Activated CD4-positive, alpha-beta memory T cell treated with anti-CD3 and anti-CD28 coated beads, Interleukin-2, amount 10 ng/mL, durations not matched to agents 7 days and 5 days (primary cell): ENCODE results near the gene NUDT14. TPM values are rescaled to one million over a fixed set of nuclear protein-coding genes. Genes with fewer than 3 reads are reported as not detected.

ENCODE experiments used
- CTCF ChIA-PET: fragments of 350-600 bp; sonication (Branson Sonifier 250); formaldehyde crosslinking; loops from one replicate; lab custom pipeline; 2021; ENCODE audit warnings: antibody characterized with exemption, inconsistent platforms; lab: Charles Lee
- POLR2A ChIA-PET: fragments of 350-600 bp; sonication (Branson Sonifier 250); formaldehyde crosslinking; loops from one replicate; lab custom pipeline; 2021; ENCODE audit warnings: antibody characterized with exemption; lab: Charles Lee
- DNase-seq: peaks from one replicate; pipeline ENCODE4 v3.0.0-alpha.2; 2020
- H3K27ac Mint-ChIP-seq: one replicate; pipeline ENCODE4 v1.8.0; 2021; ENCODE audit warnings: mild to moderate bottlenecking, mixed read lengths
- H3K27me3 Mint-ChIP-seq: one replicate; pipeline ENCODE4 v1.8.0; 2021; ENCODE audit warnings: mixed read lengths
- H3K36me3 Mint-ChIP-seq: one replicate; pipeline ENCODE4 v1.8.0; 2021; ENCODE audit warnings: low read depth, mixed read lengths
- H3K4me1 Mint-ChIP-seq: one replicate; pipeline ENCODE4 v1.8.0; 2021; ENCODE audit warnings: mixed read lengths
- H3K4me3 Mint-ChIP-seq: one replicate; pipeline ENCODE4 v1.8.0; 2021; ENCODE audit warnings: mild to moderate bottlenecking, mixed read lengths
- H3K9me3 Mint-ChIP-seq: one replicate; pipeline ENCODE4 v1.8.0; 2021; ENCODE audit warnings: mixed read lengths
- total RNA-seq, 2 experiments: library from RNA; stranded (reverse); gene quantifications; one replicate each; pipeline ENCODE4 v1.2.3, GENCODE V29; 2021

Gene NUDT14
- total RNA-seq, 2 experiments from 2014 or later: 23.8 to 24.9 TPM

GRCh38 chr14:105147671-105148603 is 33.2 kb downstream of the NUDT14 start:
- no peaks in the 10 kb centered on the region for H3K27me3 Mint-ChIP-seq
- POLR2A ChIA-PET: no interaction called here
- H3K27ac Mint-ChIP-seq: no peak overlapping the region
- H3K4me1 Mint-ChIP-seq: no peaks in the 10 kb centered on the region
- H3K36me3 Mint-ChIP-seq: no peaks in the 10 kb centered on the region
- no peak for DNase-seq
- CTCF ChIA-PET: no interaction called here
- no peak overlapping the region for H3K4me3 Mint-ChIP-seq
- no peaks in the 10 kb centered on the region for H3K9me3 Mint-ChIP-seq

GRCh38 chr14:105146976-105147635 is 34.0 kb downstream of the NUDT14 start:
- H3K27ac Mint-ChIP-seq: no peak overlapping the region
- no peak for DNase-seq
- no peaks in the 10 kb centered on the region for H3K4me1 Mint-ChIP-seq
- CTCF ChIA-PET: no interaction called here
- H3K36me3 Mint-ChIP-seq: no peaks in the 10 kb centered on the region
- POLR2A ChIA-PET: no interaction called here
- H3K27me3 Mint-ChIP-seq: no peaks in the 10 kb centered on the region
- H3K4me3 Mint-ChIP-seq: no peak overlapping the region
- H3K9me3 Mint-ChIP-seq: peaks cover 2% of the 10 kb centered on the region

GRCh38 chr14:105146181-105146975 is 34.7 kb downstream of the NUDT14 start:
- no peak overlapping the region for H3K27ac Mint-ChIP-seq
- no peaks in the 10 kb centered on the region for H3K4me1 Mint-ChIP-seq
- ChIA-PET POLR2A (no interaction called here), CTCF (no interaction called here)
- no peak overlapping the region for H3K4me3 Mint-ChIP-seq
- no peaks in the 10 kb centered on the region for H3K27me3 Mint-ChIP-seq
- peaks cover 4% of the 10 kb centered on the region for H3K9me3 Mint-ChIP-seq
- no peak for DNase-seq
- no peaks in the 10 kb centered on the region for H3K36me3 Mint-ChIP-seq

GRCh38 chr14:105145381-105146180 is 35.5 kb downstream of the NUDT14 start:
- Mint-ChIP-seq H3K4me1 (no peaks in the 10 kb centered on the region), H3K9me3 (peaks cover 8% of the 10 kb centered on the region), H3K27me3 (no peaks in the 10 kb centered on the region), H3K36me3 (no peaks in the 10 kb centered on the region), H3K27ac (no peak overlapping the region), H3K4me3 (no peak overlapping the region)
- no peak for DNase-seq
- POLR2A ChIA-PET: no interaction called here
- CTCF ChIA-PET: no interaction called here

- Mint-ChIP-seq H3K9me3 (peaks cover 13% of the 10 kb centered on the region), H3K4me1 (no peaks in the 10 kb centered on the region), H3K4me3 (no peak overlapping the region), H3K36me3 (no peaks in the 10 kb centered on the region), H3K27ac (no peak overlapping the region), H3K27me3 (no peaks in the 10 kb centered on the region)
- CTCF ChIA-PET: no interaction called here
- DNase-seq: no peak
- POLR2A ChIA-PET: no interaction called here
Observed at GRCh38 chr14:105144666-105145380, 36.3 kb downstream of the NUDT14 start.

GRCh38 chr14:105144026-105144665 is 37.0 kb downstream of the NUDT14 start:
- CTCF ChIA-PET: no interaction called here
- H3K4me1 Mint-ChIP-seq: no peaks in the 10 kb centered on the region

GRCh38 chr14:105143451-105144025 is 37.6 kb downstream of the NUDT14 start:
- Mint-ChIP-seq H3K36me3 (no peaks in the 10 kb centered on the region), H3K9me3 (peaks cover 14% of the 10 kb centered on the region), H3K27ac (no peak overlapping the region), H3K4me1 (no peaks in the 10 kb centered on the region), H3K4me3 (no peak overlapping the region), H3K27me3 (no peaks in the 10 kb centered on the region)
- no peak for DNase-seq
- ChIA-PET POLR2A (no interaction called here), CTCF (no interaction called here)

More at GRCh38 chr14:105144026-105144665, 37.0 kb downstream of the NUDT14 start:
- no peak for DNase-seq
- no peak overlapping the region for H3K4me3 Mint-ChIP-seq
- H3K27me3 Mint-ChIP-seq: no peaks in the 10 kb centered on the region
- POLR2A ChIA-PET: no interaction called here
- H3K36me3 Mint-ChIP-seq: no peaks in the 10 kb centered on the region
- peaks cover 14% of the 10 kb centered on the region for H3K9me3 Mint-ChIP-seq
- no peak overlapping the region for H3K27ac Mint-ChIP-seq

- Mint-ChIP-seq H3K36me3 (no peaks in the 10 kb centered on the region), H3K27ac (no peak overlapping the region), H3K27me3 (no peaks in the 10 kb centered on the region), H3K4me1 (no peaks in the 10 kb centered on the region), H3K4me3 (no peak overlapping the region), H3K9me3 (peaks cover 14% of the 10 kb centered on the region)
- POLR2A ChIA-PET: no interaction called here
- no peak for DNase-seq
- CTCF ChIA-PET: no interaction called here
Observed at GRCh38 chr14:105142651-105143450, 38.3 kb downstream of the NUDT14 start.

GRCh38 chr14:105141486-105142281 is 39.4 kb downstream of the NUDT14 start:
- DNase-seq: no peak
- no peaks in the 10 kb centered on the region for H3K4me1 Mint-ChIP-seq

GRCh38 chr14:105141026-105141425 is 40.1 kb downstream of the NUDT14 start:
- Mint-ChIP-seq H3K9me3 (peaks cover 14% of the 10 kb centered on the region), H3K4me1 (no peaks in the 10 kb centered on the region), H3K4me3 (no peak overlapping the region), H3K27ac (no peak overlapping the region), H3K27me3 (no peaks in the 10 kb centered on the region), H3K36me3 (no peaks in the 10 kb centered on the region)
- CTCF ChIA-PET: no interaction called here
- no peak for DNase-seq
- POLR2A ChIA-PET: no interaction called here

More at GRCh38 chr14:105141486-105142281, 39.4 kb downstream of the NUDT14 start:
- ChIA-PET POLR2A (no interaction called here), CTCF (no interaction called here)
- no peak overlapping the region for H3K4me3 Mint-ChIP-seq
- H3K36me3 Mint-ChIP-seq: no peaks in the 10 kb centered on the region
- H3K27ac Mint-ChIP-seq: no peak overlapping the region
- no peaks in the 10 kb centered on the region for H3K27me3 Mint-ChIP-seq
- peaks cover 14% of the 10 kb centered on the region for H3K9me3 Mint-ChIP-seq
